AG09309 (cell line): ENCODE data around the gene SHROOM2.
A peak's percentile ranks its signal among the peaks of the same experiment; 100 is the strongest.

Source experiments
- DNase-seq: peaks from one replicate; pipeline ENCODE4 v3.0.0-alpha.2; 2010; ENCODE audit warnings: low read depth
- H3K4me3 ChIP-seq: 2 replicates; pipeline ENCODE4 v1.5.1; 2011; ENCODE audit warnings: mild to moderate bottlenecking, low read depth, low read length, moderate library complexity; ENCODE audit not compliant: control insufficient read depth
- CTCF ChIP-seq: IDR thresholded peaks from 2 replicates; pipeline ENCODE4 v1.5.1; 2011; ENCODE audit warnings: mild to moderate bottlenecking, low read depth, low read length, inconsistent platforms; ENCODE audit not compliant: insufficient read depth, control insufficient read depth; ENCODE audit errors: missing control alignments

Gene SHROOM2

GRCh38 chrX:9943420-9943819, 157.2 kb downstream of the SHROOM2 start:
- no peak for DNase-seq
- no peak overlapping the region for H3K4me3 ChIP-seq
- no peak for TF ChIP-seq CTCF

GRCh38 chrX:9947131-9947794, 161.0 kb downstream of the SHROOM2 start:
- no peak for DNase-seq
- TF ChIP-seq CTCF = no peak
- no peak overlapping the region for H3K4me3 ChIP-seq

- no peak for TF ChIP-seq CTCF
- H3K4me3 ChIP-seq = no peak overlapping the region
- no peak for DNase-seq
Measured at GRCh38 chrX:9948406-9948805, 162.2 kb downstream of the SHROOM2 start.

- DNase-seq = no peak
- no peak overlapping the region for H3K4me3 ChIP-seq
- no peak for TF ChIP-seq CTCF
Measured at GRCh38 chrX:9952300-9952699, 166.1 kb downstream of the SHROOM2 start.

GRCh38 chrX:9953396-9953795, 167.2 kb downstream of the SHROOM2 start:
- DNase-seq = no peak
- H3K4me3 ChIP-seq = no peak overlapping the region
- no peak for TF ChIP-seq CTCF

- DNase-seq = peak; percentile 46
- no peak overlapping the region for H3K4me3 ChIP-seq
- no peak for TF ChIP-seq CTCF
Measured at GRCh38 chrX:9955506-9955905, 169.3 kb downstream of the SHROOM2 start.
